Spleen (tissue), 7 donors: Measurements from ENCODE around the gene QSOX1.

Source experiments
- POLR2A ChIP-seq, 3 donors: fragments of 450-650 bp; IDR thresholded peaks; one replicate each; pipeline ENCODE4 v1.5.1; 2017; ENCODE audit warnings: antibody characterized with exemption in 3 of 3, mild to moderate bottlenecking in 1 of 3
- POLR2AphosphoS5 ChIP-seq, 3 donors: sonication (generic); formaldehyde crosslinking; IDR thresholded peaks; one replicate each; pipeline ENCODE4 v1.5.1; 2017; ENCODE audit warnings: antibody characterized with exemption in 3 of 3
- TF ChIP-seq, protein P1 (sequence below), 11 experiments: fragments of 200-600 bp in 7 of 11; fragments of 450-650 bp in 4 of 11; sonication (generic) in 4 of 11; IDR thresholded peaks in 8 of 11; conservative IDR thresholded peaks in 3 of 11; 1 replicate in 7 of 11; 2 replicates in 4 of 11; pipeline versions ENCODE4 v1.4.0 to v1.8.0; 2016 to 2021; ENCODE audit warnings: antibody characterized with exemption in 11 of 11, inconsistent platforms in 4 of 11, mild to moderate bottlenecking in 1 of 11
- donor health status: DM: no; HTN: no; CAD: no; lungs with moderate emphysema.
- donor health status: DM: no; HTN: no; CAD: no.
- donor health status: DM: no; HTN: no; CAD: no.

GRCh38 chr1:180154003-180154324, 705 bp upstream of the QSOX1 start:
- TF ChIP-seq, protein P1, sequence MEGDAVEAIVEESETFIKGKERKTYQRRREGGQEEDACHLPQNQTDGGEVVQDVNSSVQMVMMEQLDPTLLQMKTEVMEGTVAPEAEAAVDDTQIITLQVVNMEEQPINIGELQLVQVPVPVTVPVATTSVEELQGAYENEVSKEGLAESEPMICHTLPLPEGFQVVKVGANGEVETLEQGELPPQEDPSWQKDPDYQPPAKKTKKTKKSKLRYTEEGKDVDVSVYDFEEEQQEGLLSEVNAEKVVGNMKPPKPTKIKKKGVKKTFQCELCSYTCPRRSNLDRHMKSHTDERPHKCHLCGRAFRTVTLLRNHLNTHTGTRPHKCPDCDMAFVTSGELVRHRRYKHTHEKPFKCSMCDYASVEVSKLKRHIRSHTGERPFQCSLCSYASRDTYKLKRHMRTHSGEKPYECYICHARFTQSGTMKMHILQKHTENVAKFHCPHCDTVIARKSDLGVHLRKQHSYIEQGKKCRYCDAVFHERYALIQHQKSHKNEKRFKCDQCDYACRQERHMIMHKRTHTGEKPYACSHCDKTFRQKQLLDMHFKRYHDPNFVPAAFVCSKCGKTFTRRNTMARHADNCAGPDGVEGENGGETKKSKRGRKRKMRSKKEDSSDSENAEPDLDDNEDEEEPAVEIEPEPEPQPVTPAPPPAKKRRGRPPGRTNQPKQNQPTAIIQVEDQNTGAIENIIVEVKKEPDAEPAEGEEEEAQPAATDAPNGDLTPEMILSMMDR (IDR thresholded peaks at IDR 0.05 in 8 of 11, conservative IDR thresholded peaks at IDR 0.05 in 3 of 11), result no peak
- TF ChIP-seq POLR2A (IDR thresholded peaks at IDR 0.05) (no peak), POLR2AphosphoS5 (IDR thresholded peaks at IDR 0.05) (no peak)
